CD4-positive, alpha-beta T cell treated with Interleukin-15 for 4 hours (primary cell): ENCODE measurements around the gene KCNMB1.

Experiments
- DNase-seq: peaks from one replicate; pipeline ENCODE4 v3.0.0-alpha.2; 2020; ENCODE audit warnings: low spot score

Gene KCNMB1

GRCh38 chr5:170414786-170415185, 25.6 kb upstream of the KCNMB1 start:
- no peak for DNase-seq

DNA sequence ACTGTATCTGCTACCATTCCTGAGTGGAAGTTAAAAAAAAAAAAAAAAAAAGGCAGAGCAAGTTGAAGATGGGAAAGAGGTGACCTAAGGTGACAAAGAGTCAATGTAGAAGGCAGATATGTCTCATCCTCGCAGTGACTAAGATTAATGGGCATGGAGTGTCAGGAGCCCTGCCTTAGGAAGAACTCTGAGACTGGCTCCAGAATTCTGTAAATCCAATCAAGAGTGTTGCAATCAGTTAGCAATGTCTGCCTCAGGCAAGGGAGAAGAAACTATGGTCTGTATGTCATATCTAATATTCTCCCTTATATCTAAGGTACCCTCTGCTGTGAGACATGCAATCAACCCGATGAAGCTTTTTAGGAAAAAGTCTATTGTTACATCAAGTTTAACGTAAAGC, 24.7 kb upstream of the KCNMB1 start:
- DNase-seq: no peak

DNA sequence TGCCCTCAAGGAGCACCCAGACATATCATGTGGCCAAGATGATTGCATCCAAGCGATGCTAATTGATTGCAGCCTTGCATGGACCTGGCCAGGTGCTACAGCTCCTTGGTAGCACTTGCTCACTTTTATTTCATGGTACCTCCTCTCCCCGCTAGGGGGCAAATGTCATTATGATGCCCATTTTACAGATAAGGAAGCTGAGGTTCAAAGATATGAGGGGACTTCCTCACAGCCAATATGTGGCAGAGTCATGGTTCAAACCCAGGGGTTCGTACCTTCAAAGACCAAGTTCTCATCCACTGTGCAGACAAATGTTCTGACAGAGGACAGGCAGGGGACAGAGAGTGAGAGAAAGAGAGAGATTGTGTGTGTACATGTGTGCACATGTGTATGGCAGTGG, 21.9 kb upstream of the KCNMB1 start:
- DNase-seq: peak; percentile 26

- DNase-seq: no peak
Measured at GRCh38 chr5:170410401-170410800, 21.2 kb upstream of the KCNMB1 start.

DNA sequence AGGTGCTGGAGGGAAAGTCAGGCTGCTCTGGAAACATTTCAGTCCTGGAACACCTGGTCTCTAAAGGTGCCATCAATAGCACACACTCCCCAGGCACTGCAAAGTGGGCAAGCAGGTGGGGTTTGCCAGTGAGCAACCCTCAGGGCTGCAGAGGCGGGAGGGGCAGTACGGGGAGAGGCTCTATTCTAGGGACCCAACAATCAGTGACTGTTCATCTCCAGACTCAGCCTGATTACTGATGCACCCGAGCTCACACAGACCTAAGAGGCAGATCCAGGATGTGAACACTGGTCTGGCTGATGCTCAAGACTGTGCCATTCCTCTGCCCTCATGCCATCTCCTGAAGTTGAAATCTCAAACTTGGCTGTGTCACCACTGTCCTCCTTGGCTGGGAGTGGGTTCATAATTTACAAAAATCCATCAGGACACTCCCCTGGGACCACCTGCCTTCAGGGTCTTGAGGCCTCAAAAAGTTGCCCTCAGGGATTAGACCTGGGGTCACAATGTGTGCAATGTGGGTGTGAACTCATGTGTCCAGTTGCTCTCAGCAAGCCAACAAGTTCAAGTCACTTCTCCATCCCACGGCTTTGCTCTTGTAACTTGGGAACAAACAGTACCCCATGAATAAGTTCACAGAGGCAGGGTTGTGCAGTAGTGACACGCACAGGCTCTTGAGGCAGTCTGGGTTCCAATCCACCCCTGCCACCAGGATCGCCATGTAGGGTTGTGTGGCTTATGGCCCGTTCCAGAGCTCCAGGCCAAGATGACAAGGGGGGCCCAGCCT, 19.9 kb upstream of the KCNMB1 start:
- DNase-seq: no peak

DNA sequence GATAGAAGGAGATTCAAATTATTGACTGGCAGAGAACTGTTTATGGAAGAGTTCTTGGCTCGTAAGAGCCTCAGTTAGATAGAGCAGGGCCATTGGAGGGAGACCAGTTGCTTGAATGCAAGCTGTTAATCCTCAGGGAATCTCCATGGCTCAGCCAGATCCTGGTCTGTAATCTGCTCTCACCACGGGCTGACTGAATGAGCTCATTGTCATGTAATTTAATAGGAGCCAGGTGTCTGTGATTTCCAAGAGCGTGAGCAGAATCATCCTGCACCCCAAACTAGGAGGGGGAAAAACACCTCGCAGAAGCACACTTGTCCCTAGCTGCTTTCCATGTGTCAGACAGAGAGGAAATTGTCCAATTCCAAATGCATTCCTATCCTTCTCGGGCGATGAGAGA, 19.1 kb upstream of the KCNMB1 start:
- DNase-seq: no peak

DNA sequence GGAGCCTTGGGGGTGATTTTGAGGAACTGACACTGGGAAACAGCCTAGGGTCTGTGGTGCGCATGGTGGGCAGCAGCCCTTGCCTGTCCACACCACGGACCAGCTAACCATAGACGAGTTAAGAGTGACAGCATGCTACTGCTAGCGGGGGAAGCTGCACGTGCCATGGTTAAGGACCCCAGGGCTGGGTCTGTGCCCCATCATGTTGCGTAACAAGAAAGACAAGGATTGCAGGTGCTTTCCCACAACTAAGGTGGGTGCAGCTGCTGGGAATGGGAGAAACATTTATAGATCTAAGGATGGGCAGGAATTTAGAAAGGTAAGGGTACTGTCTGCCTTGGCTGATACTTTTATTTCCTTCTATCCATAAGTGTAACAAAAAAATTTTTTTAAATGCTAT, 17.9 kb upstream of the KCNMB1 start:
- no peak for DNase-seq

DNA sequence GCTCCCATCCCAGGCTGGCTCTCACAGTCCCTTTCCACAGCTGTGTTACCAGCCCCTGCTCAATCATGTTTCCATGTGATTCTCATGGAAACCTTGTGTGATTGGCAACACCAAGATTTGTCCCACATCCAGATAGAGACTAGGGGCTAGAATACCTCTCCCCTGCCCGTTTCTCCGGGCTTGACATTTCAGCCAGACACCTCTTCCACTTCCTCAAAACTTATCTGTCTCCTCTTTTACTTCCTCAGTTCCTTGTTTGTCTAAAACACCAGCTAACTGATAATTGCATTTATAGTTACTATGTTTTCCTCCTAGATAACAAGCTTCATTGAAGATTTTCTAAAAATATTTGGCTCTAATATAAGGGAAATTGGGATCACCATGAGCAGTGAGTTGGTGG, 16.6 kb upstream of the KCNMB1 start:
- DNase-seq: no peak

- no peak for DNase-seq
Measured at GRCh38 chr5:170404398-170404797, 15.2 kb upstream of the KCNMB1 start.

GRCh38 chr5:170403675-170404074, 14.5 kb upstream of the KCNMB1 start:
- DNase-seq: no peak

DNA sequence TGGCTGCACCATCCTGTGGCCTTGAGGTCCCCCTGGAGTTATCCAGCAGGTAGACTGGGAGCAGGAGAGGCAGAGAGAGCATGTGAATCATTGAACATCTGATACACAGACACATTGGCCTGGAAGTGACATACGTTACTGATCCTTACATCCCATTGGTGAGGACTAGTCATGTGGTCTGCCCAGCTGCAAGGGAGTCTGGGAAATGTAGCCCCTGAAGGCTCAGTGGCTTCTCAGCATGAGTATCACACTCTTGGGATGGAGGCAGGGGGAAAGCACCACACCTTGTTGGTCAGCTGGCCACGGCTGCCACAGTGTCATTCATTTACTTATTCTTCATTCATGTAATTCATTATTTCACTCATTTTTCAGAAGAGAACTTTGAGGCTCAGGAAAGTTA, 13.3 kb upstream of the KCNMB1 start:
- DNase-seq: no peak

GRCh38 chr5:170397059-170397458, 7.9 kb upstream of the KCNMB1 start:
- no peak for DNase-seq

- no peak for DNase-seq
Measured at GRCh38 chr5:170393958-170394357, 4.8 kb upstream of the KCNMB1 start.

- DNase-seq: peak; percentile 32
Measured at GRCh38 chr5:170393235-170393634, 4.1 kb upstream of the KCNMB1 start.

GRCh38 chr5:170390472-170390871, 1.3 kb upstream of the KCNMB1 start:
- no peak for DNase-seq

DNA sequence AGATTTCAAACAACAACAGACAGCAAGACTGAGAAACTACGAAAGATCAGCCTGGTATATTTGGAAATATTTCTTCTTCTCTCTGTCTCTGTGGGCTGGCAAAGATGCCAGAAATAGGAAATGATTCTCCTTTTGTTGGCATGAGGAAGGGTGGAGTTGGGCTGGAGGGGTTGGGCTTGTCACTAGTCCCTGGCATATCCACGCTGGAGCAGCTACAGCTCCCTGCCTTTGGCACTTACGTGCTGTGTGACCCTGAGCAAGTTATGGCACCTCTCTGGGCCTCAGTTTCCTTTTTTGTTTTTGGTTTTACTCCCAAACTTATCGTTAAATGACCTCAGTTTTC, 354 bp upstream of the KCNMB1 start:
- DNase-seq: no peak

- no peak for DNase-seq
Measured at GRCh38 chr5:170387775-170388639, 1.2 kb downstream of the KCNMB1 start.

- DNase-seq: no peak
Measured at GRCh38 chr5:170386743-170387395, 2.3 kb downstream of the KCNMB1 start.

DNA sequence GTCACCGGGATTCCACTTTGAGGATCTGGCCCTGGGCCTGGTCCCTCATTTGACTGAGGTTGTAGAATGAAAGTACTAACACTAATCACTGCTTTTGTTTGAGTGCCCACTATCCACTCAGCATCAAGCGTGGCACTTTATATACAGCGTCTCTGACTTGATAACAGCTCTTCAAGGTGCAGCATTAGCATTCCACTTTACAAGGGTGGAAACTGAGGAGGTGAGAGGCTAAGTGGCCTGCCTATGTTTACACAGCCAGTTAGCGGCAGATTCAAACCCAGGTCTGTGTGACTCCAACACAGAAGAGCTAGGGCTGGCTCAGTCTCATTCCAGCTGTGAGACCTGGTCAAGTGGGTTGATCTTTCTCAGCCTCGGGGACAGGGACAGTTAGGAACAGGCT, 5.9 kb downstream of the KCNMB1 start:
- no peak for DNase-seq

GRCh38 chr5:170382790-170383189, 6.4 kb downstream of the KCNMB1 start:
- DNase-seq: no peak

- DNase-seq: no peak
Measured at GRCh38 chr5:170380361-170380951, 8.7 kb downstream of the KCNMB1 start.

DNA sequence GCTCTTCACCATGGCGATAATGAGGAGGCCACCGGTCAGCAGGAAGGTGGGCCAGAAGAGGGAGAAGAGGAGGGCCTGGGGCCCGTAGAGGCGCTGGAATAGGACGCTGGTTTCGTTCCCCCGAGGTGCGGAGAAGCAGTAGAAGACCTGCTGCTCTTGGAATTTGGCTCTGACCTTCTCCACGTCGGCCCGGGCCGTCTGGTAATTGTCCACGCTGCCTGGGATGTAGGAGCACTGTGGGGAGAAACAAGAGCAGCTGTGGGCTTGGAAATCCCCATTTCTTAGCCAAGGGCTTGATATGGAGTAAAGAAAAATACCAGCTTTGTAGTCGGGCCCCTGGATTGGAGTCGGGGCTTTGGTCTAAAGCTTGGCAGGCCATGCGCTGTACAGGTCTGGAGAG, 10.4 kb downstream of the KCNMB1 start:
- DNase-seq: no peak

- DNase-seq: no peak
Measured at GRCh38 chr5:170377027-170377426, 12.1 kb downstream of the KCNMB1 start.
